GM19397 (cell line): ENCODE measurements around the gene MAP3K21.

Source experiments
- ATAC-seq: cut with Tn5 transposase; IDR thresholded peaks from one replicate; pipeline ENCODE4 v1.9.1; 2021; ENCODE audit warnings: mild to moderate bottlenecking, moderate library complexity; ENCODE audit not compliant: unreplicated experiment

Gene MAP3K21

GRCh38 chr1:233357595-233358397 is 30.3 kb downstream of the MAP3K21 start:
- no peak for ATAC-seq

- no peak for ATAC-seq
Measured at GRCh38 chr1:233359431-233359830, 31.9 kb downstream of the MAP3K21 start.

DNA sequence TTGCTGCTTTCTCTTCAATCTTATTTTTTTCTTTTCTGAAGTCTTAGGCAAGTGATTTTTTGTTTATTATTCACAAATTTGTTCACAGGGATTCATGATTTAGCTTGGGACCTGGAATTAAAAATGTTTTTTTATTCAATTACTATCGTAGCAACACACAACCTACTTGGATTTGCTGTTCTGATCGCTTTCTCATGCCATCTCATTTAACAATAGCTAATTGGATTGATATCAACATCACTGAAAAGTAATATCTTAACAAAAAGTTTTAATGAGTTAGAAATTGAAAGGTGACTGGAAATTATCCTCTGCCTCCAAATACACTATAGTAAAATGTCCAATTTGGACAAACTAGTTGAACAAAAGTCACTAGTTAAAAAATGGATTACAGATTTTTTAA is 32.4 kb downstream of the MAP3K21 start:
- no peak for ATAC-seq

DNA sequence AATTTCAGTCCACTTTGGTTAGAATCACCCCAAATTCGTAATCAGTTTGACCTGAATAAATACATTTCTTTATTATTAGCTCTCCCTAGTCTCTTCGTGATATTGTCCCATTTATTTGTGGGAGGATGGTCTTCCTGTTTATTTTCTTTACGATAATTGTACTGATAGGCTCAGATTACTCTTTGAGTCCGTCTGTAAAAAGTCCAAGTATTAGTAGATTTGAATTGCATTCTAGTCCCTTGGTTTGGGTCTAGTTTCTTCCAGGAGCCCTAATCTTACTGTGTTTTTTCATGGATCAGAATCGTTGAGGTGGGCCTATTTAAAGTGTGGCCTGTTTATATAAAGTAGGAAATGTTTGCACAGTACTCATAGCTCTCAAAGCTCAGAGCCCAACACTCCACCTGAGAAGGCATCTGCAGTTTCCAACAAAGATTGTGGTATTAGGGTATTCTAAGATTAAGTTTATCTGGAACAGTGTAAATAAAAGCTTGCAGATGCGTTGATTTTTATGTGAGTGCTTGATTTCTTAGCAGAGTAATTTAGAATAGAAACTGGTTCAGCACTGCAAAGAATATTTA is 33.1 kb downstream of the MAP3K21 start:
- ATAC-seq = no peak

GRCh38 chr1:233361876-233362275 is 34.4 kb downstream of the MAP3K21 start:
- no peak for ATAC-seq

DNA sequence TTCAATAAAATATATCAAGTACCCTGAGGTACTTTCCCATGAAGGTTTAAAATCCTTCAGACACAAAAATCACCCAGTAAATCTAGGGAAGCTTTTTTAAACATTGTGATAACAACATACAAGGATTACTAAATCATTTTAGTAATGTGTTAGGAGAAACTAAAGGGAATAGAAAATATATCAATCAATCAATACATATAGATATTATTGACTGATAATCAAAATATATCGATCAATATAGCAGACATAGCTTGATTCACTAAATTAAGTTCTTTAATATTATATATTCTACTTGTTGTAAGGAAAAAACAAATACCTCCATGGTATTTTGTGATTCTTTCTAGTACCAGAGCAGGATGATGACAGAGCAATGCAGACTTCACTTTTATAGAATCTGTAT is 35.2 kb downstream of the MAP3K21 start:
- no peak for ATAC-seq

DNA sequence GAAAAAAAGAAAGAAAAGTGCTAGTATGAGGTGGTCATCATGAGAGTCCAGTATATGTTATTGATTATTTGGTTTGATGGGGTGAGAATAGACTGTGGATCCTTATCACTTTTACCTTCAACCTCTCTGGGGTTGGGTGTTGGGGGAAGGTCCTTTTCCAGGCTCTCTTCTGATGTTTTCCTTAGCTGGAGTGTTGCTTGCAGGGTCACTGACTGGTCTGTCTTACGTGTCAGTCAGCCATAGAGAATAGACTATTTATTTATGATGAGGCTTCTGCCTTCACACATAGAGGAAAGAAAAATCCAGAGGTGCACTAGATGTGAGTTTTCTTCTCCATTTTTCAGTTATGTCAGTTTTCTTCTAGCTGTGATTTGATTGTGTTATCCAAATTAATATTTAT is 36.5 kb downstream of the MAP3K21 start:
- ATAC-seq = no peak

DNA sequence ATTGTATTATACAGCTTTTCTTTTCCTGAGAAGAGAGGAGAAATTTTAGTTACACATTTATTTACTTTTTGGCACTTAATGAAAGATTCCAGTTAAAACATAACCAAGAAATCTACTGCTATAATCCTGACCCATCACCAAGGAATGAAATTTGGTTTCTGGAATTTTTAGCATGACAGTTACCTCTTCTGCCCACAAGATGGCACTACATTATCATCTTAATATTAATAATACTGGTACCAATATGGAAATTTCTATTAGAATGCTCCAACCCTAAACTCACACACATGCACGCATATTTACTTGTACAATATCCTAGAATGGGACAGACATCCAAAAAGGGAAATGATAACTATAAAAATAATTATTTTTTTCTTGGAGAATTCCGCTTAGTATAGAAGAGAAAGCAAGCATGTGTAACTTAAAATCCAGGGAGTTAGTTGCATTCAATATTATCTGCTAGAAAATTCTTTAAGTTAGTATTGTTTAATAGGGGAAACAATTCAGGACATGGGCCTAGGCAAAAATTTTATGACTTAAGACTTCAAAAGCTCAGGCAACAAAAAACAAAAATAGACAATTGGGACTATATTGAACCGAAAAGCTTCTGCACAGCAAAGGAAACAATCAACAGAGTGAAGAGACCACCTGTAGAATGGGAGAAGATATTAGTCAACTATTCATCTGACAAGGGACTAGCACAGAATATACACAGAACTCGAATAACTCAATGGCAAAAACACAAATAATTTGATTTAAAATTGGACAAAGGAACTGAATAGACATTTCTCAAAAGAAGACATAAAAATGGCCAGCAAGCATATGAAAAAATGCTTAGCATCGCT is 37.4 kb downstream of the MAP3K21 start:
- ATAC-seq = no peak

- no peak for ATAC-seq
Measured at GRCh38 chr1:233366575-233366974, 39.1 kb downstream of the MAP3K21 start.

DNA sequence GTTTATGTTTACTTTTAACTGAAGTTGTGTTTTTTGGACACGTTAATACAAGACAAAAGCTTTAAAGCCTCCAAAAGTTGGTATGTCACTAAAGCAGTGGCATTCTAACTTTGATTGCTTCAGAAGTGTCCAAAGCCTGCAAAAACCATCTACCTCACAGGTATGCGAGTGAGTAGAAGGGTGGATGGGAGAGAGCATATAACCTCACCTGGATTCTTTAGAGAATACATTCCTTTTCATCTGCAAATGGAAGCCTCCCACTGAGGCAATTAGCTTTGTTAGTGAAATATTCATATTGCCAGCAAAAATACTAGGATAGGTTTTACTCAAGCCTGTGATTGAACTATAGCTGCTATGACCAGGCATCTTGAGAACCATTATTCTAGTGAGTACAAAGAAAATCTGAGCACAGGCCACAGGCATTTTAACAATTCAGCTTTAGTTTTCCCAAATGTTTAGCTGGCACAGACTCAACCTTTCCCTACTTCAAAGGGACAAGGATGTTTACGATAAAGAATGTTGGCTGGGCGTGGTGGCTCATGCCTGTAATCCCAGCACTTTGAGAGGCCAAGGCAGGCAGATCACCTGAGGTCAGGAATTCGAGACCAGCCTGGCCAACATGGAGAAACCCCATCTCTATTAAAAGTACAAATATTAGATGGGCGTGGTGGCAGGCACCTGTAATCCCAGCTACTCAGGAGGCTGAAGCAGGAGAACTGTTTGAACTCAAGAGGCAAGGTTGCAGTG is 39.7 kb downstream of the MAP3K21 start:
- ATAC-seq = no peak

DNA sequence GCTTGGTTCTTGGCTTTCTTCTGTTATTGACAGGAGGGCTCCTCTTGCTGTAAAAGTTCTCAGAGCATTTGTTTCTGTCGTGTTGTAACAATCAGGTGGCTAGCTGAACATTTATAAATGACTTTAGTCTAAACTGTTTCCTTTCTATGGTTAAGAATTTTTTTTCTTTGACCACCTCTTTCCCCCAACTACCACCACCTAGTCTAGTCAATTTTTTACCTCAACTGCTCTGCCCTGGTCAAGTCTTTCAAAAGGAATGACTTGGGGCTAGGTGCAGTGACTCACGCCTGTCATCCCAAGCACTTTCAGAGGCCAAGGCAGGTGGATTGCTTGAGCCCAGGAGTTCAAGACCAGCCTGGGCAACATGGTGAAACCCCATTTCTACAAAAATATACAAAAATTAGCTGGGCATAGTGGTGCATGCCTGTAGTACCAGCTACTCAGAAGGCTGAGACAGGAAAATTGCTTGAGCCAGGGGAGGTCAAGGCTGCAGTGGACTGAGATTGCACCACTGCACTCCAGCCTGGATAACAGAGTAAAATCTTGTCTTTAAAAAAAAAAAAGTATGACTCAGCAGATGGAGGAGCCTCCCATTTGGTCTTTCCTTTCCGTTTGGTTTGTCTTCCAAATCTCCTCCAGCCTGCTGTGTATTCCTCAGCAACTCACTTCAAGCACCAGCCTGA is 40.7 kb downstream of the MAP3K21 start:
- ATAC-seq = no peak

DNA sequence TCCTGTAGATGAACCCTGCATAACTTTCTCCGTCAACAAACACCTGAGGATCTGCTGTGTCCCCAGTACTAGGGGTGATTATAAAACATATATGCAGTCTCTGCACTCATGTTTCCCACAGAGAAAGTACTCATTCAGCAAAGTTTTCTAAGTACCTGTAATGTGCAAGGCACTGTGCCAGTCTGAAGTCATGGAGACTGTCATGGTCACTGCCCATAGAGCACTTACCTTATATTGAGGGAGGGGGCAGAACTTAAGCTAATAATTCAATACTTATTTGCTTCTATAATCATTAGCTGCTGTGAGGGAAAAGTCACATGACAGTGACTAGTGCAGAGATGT is 41.2 kb downstream of the MAP3K21 start:
- ATAC-seq = no peak

- no peak for ATAC-seq
Measured at GRCh38 chr1:233372218-233373120, 44.9 kb downstream of the MAP3K21 start.

- ATAC-seq = no peak
Measured at GRCh38 chr1:233373226-233373625, 45.7 kb downstream of the MAP3K21 start.

GRCh38 chr1:233375653-233376052 is 48.1 kb downstream of the MAP3K21 start:
- ATAC-seq = no peak

DNA sequence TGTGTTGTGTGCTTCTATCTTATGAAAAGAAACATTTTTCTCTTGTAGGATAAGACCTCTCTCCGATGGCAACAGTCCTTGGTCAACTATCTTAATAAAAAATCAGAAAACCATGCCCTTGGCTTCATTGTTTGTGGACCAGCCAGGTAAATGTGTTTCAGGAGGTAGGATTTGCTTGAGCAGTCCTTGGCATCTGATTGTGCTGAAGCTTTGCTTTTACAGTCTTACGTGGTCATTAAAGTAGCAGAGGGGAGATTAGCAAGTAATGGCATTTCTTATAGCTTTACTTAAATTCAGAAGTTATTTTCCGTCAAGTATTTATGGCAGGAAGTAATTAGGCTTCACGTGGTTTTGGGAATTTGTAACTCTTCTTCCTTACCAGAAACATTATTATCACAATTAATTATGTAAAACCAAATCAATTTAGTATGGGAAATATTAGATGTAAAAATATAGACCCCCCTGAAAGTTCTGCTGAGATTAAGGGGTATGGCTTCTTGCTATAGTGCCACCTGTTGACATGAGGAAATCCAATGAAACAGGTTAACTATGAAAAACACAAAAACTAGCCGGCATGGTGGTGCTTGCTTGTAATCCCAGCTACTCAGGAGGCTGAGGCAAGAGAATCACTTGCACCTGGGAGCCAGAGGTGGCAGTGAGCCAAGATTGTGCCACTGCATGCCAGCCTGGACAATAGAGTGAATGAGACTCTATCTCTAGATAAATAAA is 49.0 kb downstream of the MAP3K21 start:
- ATAC-seq = no peak

DNA sequence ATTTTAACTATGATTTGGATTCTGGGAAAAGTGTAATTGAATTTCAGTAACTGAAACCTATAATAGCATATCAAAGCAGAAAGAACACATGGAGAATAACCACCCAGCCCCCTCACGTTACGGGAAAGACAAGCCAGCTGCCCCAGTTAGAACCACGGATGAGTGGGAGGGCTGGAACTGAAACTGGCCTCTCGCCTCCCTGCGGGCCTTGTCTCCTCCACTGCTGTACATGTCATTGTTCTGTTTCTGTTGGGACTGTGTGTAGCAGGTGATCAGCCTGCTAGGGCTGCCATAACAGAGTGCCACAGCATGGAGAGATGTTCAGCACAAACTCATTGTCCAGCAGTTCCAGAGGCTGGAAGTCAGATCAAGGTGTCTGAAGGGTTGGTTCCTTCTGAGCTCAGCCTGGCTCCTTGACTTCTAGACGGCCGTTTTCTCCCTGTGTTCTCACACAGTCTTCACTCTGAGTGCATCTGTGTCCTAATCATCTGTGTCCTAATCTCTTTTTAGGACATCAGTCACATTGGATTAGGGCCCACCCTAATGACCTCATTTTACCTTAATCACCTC is 52.4 kb downstream of the MAP3K21 start:
- no peak for ATAC-seq

DNA sequence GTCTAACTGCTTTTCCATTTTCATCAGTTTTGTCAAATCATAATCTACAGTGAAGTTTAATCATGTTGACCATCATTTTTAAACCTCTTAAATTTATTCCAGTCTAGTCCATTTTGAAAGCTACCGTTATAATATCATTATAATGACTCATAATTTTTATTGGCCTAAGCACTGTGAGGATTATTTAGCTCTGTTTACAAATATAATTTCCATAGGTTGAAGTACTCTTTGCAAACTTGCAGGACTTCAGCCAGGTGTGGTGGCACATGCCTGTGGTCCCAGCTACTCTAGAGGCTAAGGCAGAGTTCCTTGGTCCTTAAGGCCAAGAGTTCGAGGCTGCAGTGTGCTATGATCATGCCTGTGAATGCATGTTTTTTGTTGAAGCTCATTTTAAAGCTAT is 54.3 kb downstream of the MAP3K21 start:
- no peak for ATAC-seq

DNA sequence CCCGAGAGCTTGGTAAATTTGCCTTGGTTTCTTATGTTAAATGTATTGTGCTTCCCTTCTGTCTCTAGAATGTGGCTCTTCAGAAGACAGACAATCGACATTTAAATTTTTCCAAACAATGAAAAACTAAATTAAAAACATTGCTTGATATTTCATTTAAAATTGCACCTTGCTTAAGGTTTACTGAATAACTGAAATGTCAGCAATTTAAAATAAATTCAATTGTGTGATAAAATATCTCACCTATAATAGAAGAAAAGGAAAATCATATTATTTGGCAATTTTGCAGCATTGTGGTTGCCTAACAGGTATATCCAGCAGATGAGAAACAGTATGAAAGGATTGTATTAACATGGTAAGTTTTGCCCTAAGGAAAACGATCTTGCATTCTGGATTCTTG is 56.5 kb downstream of the MAP3K21 start:
- ATAC-seq = no peak
